Epithelial cell of prostate (primary cell): ENCODE data around the gene IQGAP2.
"Not testable (repeated sequence)": the region's sequence is repeated elsewhere in the genome, so short reads cannot be mapped to it uniquely, and the experiment has no call there.

Source experiments
- DNase-seq: peaks from one replicate; pipeline ENCODE4 v3.0.0-alpha.2; 2011; ENCODE audit warnings: low read depth, low spot score
- H3K27ac ChIP-seq: fragments of 450-650 bp; 2 replicates; pipeline ENCODE4 v1.5.1; 2017; ENCODE audit warnings: mild to moderate bottlenecking

The IQGAP2 gene

GRCh38 chr5:76490960-76491359, 87.9 kb downstream of the IQGAP2 start:
- no peak for DNase-seq
- no peak overlapping the region for H3K27ac ChIP-seq

- no peak overlapping the region for H3K27ac ChIP-seq
- no peak for DNase-seq
Measured at GRCh38 chr5:76492819-76493189, 89.7 kb downstream of the IQGAP2 start.

- DNase-seq, result no peak
- H3K27ac ChIP-seq, result no peak overlapping the region
Measured at GRCh38 chr5:76493190-76493837, 90.2 kb downstream of the IQGAP2 start.

DNA sequence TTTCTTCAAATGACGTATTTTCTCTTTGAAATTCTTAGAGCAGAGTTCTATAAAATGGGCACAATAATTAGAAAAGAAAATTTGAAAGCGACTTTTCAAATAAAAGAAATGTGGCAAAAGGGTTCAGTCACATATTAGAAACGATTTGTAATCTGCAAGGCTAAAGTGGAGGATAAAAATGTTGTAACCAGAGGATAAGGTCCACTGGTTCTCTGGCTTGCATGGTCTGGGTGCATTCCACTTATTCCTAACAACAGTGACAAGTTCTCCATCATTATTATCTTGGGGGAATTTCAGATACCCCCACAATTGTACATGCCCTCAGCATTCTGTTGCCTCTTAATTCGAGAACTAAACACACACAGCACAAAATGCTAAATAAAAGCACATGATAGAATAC, 91.1 kb downstream of the IQGAP2 start:
- no peak for DNase-seq
- H3K27ac ChIP-seq, result no peak overlapping the region

GRCh38 chr5:76495870-76496269, 92.8 kb downstream of the IQGAP2 start:
- no peak for DNase-seq
- H3K27ac ChIP-seq, result no peak overlapping the region

- no peak for DNase-seq
- H3K27ac ChIP-seq, result no peak overlapping the region
Measured at GRCh38 chr5:76497065-76497460, 94.0 kb downstream of the IQGAP2 start.

DNA sequence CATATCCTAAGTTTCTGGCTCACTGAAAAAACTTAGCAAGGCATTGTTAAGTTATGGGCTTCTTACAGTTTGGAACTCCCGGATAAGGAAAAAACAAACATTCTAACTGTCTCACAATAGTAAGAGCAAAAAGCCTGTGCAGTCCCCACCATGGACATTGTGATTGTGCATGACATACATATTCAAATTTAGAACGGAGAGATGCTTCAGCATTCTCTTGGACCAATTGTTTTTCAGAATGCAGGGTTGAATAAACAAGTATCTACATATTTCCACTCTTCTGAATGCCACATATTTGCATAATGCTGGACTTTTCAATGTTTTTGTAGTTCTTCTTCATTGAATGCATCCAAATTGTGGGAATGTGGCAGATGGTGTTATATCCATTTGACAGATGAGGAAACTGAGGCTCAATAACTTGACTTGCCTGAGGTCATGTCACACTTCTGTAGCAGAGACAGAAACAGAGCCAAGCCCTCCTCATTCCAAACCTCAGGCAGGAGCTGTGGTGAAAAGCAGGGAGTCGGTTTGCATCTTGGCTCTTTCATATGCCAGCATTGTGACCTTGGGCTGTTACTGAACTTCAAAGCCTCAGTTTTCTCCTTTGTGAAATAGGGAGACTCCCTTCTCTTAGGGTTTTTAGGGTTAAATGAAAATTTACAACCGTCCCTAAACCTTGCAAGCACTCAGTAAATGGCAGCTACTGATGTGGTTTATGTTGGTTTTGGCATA, 95.1 kb downstream of the IQGAP2 start:
- H3K27ac ChIP-seq, result no peak overlapping the region
- DNase-seq, result no peak

DNA sequence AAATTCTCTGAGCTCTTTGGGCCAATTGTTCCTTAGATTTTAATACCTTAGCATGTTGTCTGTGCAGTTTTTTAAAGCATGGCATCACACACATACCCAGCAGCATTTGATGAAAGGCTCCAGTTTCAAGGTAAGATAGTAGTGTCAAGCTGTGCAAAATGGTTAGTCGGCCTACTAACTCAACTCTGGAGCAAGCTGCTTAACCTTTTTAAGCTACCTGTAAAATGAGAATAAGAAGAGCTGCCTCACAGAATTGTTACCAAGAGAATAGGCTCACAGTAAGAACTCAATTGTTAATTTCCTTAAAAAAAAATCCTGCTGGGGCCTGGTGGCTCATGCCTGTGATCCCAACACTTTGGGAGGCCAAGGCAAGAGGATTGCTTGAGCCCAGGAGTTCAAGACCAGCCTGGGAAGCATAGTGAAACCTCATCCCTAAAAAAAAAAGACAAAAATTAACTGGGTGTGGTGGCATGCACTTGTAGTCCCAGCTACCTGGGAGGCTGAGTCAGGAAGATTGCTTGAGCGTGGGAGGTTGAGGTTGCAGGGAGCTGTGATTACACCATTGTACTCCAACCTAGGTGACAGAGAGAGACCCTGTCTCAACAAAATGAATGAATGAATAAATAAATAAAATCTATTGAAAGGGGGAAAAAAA, 96.5 kb downstream of the IQGAP2 start:
- DNase-seq, result no peak
- no peak overlapping the region for H3K27ac ChIP-seq

DNA sequence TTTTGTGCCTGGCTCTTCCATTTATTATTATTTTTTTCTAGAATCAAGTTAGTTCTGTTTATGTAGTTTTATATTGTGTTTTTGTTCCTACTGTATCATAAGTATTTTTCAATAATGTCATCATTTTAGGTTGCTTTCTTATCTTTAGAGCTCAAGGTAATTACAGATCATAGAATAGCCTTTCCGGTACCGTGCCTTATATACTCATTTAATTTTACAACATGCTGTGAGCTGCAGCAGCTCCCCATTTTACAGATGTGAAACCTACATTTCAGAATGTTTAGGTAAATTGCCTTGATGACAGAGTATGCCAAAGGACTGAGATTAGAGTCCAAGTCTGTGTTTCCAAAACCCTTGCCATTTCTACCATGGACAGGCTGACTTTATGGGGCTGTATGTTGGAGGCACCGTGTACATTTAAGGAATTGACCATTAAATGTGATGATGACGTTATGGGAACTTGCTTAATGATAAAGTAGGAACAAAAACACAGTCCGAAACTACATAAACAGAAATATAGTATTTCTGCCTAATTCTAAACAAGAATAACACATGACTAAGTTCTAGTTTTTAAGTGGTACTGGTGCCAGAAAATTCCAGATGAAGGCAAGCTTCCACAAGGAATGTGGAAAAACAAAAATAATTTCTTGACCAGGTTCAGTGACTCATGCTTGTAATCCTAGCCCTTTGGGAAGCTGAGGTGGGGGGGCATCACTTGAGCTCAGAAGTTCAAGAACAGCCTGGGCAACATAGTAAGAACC, 97.7 kb downstream of the IQGAP2 start:
- no peak overlapping the region for H3K27ac ChIP-seq
- no peak for DNase-seq

GRCh38 chr5:76503929-76504328, 100.8 kb downstream of the IQGAP2 start:
- no peak overlapping the region for H3K27ac ChIP-seq
- DNase-seq, result no peak

DNA sequence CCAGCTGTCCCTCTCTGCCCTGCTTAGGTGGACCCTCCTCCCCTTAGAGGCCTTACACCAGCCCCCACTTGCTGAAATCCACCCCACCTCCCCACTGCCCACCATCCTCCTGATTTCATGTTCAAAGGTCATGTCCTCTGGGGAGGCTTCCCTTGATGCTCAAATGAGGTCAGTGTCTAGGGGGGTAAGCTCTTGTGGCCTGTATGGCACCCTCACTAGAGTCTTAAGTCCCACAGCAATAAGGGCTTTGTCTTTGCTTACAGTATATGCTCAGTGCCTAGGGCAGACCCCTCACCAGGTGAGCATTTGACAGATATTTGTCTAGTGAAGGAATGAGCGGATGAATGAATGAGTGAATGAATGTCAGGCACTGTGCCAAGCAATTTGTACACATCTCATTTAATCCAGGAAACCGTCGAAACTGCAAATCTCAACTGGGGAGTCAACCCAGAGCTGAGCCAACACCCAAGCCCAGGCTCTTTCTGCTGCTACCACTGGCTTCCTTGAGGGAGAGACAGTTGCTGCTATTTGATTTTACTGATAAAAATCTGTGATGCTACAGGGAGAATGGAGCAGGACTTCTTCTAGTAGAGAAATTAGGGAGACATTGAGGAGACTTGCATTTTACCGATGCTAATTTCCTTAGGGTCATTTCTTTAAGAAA, 101.9 kb downstream of the IQGAP2 start:
- no peak for DNase-seq
- H3K27ac ChIP-seq, result no peak overlapping the region

- no peak for DNase-seq
- no peak overlapping the region for H3K27ac ChIP-seq
Measured at GRCh38 chr5:76513476-76513875, 110.4 kb downstream of the IQGAP2 start.

GRCh38 chr5:76514292-76514691, 111.2 kb downstream of the IQGAP2 start:
- no peak overlapping the region for H3K27ac ChIP-seq
- DNase-seq, result no peak

DNA sequence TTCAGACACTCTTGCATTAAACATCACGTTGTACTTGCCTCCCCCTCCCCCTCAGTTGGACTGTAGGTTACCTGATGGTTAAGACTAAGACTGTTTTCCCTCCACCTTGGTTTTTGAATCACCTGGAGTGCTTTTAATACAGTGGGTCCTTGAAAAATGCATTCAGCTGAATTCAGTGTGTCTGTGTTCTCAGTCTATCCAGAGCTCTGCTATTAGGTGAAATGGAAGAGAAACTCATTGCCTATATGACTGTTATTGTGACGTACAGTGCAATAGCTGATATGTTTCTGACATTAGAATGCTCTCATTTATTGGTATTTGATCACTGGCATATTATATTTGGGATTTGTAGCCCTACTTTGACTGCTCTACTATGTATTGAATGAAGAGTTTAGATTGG, 111.6 kb downstream of the IQGAP2 start:
- DNase-seq, result no peak
- no peak overlapping the region for H3K27ac ChIP-seq

DNA sequence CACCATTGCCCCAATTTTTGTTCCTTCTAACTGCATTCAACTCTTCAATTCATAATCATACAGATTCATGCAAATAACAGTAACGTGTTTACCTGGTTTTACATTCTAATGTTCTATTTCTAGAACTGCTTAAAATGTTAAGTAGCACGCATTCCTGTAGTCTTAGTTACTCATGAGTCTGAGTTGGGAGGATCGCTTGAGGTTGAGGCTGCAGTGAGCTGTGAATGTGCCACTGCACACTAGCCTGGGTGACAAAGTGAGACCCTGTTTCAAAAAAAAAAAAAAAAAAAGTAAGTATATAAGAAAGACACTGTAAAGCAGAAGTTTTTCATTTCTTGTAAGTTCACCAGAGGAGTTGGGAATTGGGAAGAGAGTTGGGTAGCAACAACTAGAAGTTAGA, 114.2 kb downstream of the IQGAP2 start:
- H3K27ac ChIP-seq, result no peak overlapping the region
- DNase-seq, result no peak

GRCh38 chr5:76518246-76518645, 115.2 kb downstream of the IQGAP2 start:
- not testable (repeated sequence) for H3K27ac ChIP-seq, DNase-seq

- peak; percentile 5 for DNase-seq
- no peak overlapping the region for H3K27ac ChIP-seq
Measured at GRCh38 chr5:76521240-76521758, 118.2 kb downstream of the IQGAP2 start.

GRCh38 chr5:76522103-76522935, 119.2 kb downstream of the IQGAP2 start:
- H3K27ac ChIP-seq, result no peak overlapping the region
- DNase-seq, result no peak

DNA sequence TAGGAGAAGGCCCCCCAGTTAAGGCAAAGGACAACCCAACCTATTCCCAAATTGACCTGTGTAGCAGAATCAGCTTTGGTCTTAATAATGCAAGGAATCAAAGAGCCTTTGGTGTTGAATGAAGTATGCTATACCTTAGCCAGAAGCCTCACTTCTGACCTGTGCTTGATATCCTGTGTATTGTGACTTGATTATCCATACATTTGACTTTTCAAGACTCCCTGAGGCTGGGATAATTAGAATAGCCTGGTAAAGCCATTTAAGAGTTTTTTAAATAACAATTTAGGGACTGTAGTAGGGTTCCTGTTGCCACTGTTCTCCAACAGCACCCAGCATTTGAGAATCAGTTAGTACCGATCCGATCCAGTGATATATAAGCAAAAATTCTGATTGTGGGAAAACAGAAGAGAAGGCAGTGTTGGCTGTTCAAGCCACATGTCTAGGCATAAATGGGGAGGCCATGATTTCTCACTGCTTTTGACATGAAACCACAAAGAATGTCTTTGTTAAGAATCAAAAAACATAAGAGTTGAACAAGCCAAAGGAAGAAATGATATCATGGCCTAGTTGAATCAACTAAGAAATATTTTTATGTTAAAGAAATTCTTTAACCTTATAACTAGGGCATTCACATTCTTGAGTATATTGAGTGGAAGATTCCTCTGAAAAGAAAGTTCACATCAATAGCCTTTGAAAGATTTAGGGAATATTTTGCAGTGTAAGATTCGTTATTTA, 121.2 kb downstream of the IQGAP2 start:
- no peak for DNase-seq
- H3K27ac ChIP-seq, result no peak overlapping the region
